DMS 273 (cell line): ENCODE results near the gene NME4.
A peak's percentile ranks its signal among the peaks of the same experiment; 100 is the strongest.
"Not testable (repeated sequence)": the region's sequence is repeated elsewhere in the genome, so short reads cannot be mapped to it uniquely, and the experiment has no call there.

ENCODE experiments used
- DNase-seq: peaks from one replicate; lab custom pipeline; 2025; ENCODE audit not compliant: unreplicated experiment; lab: John Stamatoyannopoulos, UW

NME4 gene

DNA sequence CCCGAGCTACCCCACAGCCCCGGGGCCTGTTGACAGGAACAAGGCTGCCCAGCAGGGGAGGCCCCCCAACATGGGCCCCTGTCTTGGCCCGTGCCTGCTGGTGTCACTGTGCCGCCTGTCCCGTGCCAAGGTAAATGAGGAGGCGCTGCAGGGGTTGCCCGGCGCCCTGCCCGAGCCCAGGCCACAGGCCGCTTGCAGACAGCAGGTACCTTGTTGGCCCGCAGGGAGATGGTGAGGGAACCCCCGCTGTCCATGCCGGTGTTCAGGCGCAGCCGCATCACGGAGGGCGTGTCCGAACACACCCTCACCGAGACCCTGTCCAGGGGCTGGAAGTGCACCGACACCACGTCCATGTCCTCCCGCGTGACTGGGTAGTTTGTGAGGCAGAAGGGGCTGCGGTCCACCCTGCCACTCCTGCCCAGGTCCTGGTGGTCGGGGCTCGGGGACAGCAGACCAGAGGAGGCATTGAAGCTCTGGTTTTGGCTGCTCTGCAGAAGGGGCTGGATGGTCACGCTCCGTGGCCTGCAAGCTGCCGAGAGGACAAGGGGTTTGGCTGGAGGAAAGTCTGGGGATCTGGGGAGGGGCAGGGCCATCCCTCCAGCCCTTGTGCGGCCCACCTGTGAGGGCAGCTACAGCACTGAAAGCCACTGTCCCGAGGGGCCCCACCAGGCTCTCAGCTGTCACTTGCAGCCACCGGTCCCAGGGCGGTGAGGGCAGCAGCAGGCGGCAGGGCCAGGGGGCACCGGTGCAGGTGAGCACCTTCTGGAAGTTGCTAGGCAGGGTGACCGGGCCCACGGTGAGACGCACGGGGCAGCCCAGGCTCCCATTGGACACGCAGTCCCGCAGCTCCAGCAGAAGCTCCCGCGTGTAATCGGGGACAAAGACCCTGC is 20.8 kb upstream of the NME4 start:
- no peak for DNase-seq

DNA sequence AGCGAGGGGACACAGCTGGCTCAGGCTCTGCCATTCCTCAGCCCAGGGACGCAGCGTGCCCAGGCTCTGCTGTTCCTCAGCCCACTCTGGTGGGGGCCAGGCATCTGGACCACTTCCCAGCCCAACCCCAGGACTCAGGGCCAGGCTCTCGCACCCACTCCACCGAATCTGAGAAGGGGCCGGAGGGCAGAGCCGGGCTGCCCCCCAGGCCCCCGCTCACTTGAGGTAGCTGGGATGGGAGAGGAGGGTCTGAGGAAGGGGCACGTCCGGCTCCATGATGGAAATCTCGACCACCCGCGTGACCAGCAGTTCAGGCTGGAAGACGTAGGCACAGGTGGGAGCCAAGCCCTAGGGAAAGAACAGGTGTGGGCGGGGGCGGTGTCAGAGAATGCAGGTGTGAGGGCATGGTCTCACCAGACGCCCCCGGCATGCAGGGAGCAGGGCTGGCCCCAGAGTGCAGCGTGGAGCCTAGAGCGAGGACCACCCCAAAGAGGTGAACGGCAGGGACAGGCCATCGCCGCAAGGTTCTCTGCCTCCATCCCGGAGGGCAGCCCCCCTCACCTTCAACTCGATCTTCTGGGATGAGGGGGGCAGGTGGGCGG is 20.1 kb upstream of the NME4 start:
- DNase-seq = no peak

DNA sequence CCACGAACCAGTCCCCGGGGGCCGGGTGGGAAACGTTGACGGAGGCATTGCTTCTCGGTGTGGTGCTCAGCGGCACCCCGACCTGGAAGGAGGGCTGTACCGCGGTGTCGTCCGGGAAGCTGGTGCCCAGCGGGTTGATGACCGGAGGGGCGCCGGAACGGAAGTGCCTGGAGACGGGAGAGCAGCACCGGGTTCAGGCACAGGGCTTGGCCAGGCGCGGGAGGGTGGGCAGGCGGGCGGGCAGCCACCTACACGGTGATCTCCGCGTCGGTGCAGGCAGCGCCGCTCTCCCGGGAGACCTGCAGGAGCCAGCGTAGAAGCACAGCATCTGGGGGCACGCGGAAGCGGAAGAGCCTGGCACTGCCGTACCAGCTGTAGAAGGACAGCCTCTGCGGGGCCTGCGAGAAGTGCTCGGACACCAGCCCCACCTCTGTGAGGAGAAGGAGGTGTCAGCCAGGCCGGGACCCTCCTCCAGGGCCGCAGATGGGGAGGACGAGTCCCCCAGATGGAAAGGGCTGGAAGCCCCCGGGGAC is 19.5 kb upstream of the NME4 start:
- no peak for DNase-seq

DNA sequence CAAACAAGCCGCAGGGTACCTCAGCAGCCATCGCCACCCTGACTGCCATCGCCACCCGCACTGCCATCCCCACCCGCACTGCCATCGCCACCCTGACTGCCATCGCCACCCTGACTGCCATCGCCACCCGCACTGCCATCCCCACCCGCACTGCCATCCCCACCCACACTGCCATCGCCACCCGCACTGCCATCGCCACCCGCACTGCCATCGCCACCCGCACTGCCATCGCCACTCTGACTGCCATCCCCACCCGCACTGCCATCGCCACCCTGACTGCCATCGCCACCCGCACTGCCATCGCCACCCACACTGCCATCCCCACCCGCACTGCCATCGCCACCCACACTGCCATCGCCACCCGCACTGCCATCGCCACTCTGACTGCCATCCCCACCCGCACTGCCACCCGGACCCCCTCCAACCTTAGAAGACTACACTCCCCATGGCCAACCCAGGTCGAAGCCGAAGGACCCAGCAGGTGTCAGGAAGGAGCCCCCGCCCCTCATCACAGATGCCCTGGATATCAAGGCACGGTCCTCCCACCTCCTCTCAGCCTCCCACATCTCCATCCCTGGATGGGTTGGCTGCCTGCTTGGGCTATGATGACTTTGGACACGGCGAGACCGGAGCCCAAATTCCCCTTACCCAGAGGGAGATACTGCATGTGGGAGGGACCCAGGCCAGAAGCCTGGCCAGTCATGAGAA is 18.7 kb upstream of the NME4 start:
- DNase-seq = not testable (repeated sequence)

DNA sequence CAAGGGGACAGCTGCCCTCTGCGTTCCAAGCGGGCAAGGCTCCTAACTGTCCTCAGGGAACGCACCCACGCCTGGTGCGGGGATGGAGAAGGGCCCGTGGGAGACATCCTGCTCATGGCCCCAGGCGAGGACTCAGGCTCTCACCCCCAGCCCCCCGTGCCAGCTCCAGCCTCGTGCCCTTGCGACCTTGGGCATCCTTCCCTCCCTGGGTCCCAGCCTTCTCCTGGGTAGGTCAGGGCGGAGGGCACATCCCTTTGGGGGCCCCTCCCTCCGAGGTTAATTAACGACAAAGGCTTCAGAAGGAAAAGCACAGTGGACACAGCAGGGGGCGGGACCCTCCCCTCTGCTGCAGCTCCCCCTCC is 18.2 kb upstream of the NME4 start:
- no peak for DNase-seq

DNA sequence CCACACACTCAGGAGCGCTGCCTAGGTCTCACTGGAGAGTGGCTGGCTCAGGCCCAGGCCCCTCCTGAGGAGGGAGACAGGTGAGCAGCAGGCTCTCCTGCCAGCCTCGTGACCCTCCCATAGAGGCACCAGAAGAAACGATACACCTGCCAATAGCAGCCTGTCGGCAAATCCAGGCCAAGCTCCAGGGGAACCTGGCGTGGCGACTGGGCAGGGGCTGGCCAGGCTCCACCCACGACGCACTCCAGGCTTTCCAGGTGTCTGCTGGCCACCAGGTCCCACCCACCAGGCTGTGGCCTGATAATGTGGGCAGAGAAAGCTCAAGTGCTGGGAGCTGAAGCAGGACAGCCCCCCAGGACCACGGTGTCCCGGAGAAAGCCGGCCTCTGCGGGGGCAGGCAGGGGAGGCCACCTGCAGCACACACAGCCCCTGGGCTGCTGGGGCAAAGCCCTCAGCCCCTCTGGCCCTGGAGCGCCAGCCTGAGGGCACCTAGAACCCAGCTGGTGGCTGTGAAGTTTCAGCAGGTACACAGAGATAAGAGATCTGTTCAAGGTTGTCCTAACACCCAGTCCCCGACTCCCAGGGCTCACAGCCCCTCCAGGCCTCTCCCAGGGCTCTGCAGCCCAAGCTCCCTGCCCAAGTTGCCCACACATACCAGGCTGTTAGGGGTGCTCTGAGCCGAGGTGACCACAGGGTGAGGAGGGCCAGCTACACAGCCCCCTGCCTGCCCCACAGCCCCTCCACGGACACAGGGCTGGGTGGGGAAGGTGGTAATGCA is 17.6 kb upstream of the NME4 start:
- no peak for DNase-seq

DNA sequence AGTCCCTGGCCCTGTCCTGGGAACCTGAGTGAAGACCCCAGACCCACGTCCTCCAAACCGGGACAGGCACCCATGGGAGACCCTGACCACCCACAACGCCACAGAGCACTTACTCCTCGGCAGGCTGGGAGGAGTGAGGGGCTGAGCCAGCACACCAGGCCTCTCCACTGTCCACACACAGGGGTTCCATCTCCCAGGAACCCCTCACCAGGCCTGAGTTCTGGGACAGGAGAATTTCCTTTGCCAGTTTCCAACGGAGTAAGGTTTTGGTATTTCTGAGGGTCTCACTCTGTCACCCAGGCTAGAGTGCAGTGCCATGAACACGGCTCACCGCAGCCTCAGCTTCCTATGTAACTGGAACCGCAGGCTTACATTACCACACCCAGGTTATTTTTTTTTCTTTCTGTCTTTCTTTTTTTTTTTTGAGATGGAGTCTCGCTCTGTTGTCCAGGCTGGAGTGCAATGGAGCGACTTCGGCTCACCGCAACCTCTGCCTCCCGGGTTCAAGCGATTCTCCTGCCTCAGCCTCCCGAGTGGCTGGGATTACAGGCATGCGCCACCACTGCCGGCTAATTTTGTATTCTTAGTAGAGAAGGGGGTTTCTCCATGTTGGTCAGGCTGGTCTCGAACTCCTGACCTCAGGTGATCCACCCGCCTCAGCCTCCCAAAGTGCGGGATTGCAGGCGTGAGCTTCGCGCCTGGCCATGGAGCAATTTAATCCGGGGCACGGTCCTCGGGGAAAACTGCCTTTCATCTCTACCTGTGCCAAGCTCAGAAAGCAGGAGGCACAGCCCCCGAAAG is 16.8 kb upstream of the NME4 start:
- no peak for DNase-seq

DNA sequence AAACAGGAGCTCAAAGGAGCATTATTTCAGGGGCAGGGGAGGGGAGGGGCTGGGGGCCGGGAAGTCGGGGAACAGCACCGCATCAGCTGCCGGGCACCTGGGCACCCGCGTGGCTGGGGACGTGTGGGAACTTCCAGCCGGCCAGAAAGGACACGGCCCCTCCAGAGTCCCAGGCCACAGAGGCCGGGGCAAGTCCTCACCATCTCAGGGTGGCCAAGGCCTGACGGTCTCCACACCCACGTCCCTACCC is 16.3 kb upstream of the NME4 start:
- no peak for DNase-seq

DNA sequence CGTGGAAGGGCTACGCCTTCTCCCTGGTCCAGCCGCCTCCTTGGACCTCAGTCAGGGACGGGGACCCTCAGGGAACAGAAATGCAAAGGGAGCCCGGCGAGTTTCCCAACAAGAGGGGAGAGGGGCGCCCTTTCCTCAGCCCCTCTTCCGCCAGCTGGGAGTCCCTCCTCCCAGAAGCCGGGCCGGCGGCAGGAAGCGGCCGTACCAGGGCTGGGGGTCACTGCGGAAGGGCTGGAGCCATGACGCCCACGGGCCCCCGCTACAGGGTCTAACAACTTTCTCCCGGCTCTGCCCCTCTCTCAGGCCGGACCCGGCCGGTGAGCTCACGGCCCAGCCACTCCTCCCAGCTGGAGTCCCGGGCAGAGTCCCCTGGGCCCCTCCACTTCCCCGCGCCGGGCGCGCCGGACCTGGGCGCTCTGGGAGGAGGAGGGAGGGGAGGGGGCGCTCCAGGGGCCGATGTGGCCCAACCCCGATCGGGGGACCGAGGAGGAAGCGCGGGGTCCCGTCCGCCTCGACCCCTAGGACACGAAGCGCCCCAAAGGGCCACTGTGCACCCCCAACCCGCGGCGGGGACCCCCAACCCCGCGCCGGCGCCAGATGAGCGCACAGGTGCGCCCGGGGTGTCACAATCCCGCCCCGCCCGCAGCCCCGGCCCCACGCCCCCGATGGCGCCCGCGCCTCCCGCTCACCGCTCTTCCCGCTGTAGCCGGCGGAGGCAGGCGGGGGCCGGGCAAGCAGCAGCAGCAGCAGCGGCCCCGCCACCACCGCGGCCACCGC is 15.8 kb upstream of the NME4 start:
- peak; percentile 77 for DNase-seq

DNA sequence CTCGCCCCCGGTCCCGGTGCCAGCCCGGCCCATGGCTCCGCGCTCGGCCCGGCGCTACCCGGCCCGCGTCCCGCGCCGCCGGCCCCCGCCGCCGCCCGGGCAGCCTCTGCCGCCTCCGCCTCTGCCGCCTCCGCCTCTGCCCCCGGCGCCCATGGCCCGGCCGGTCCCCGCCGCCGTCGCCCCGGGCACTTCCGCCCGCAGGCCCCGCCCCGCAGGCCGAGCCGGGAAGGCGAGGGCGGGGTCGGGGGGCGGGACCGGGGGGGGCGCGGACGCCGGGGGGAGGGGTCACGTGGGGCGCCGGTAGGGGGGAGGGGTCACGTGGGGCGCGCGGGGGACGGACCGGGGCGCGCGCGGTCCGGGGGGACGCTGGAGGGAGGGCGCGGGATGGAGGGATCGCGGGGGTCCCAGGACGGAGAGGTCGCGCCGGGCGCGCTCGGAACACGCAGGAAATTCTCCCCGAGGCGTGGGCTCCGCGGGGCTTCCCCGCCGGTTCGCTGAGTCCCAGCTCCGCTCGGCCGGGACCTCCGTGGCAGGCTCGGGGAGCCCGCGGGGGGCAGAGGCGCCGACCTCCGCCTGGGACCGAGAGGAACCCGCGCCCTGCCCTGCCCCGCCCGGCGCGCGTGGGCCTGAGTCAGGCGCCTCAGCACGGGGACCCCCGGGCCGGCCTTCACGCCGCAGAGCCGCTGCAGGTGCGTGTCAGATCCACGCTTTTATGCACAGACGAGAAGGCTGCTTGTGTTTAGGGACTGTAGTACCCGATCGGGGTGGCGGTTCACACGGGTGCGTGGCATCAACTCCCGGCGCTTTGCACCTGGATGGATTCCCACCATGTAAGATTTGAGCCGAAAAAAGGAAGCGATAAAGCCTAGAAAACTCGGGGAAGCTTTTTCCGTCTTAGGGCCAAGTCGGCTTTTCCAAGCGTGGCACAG is 14.9 kb upstream of the NME4 start, which contains the start of gene PGAP6:
Gene PGAP6, minus strand, starts transcription at position 190 of the 929 bp plus-strand sequence. Its CDS starts 157 bp downstream, at position 33.
- peak; percentile 80 for DNase-seq

DNA sequence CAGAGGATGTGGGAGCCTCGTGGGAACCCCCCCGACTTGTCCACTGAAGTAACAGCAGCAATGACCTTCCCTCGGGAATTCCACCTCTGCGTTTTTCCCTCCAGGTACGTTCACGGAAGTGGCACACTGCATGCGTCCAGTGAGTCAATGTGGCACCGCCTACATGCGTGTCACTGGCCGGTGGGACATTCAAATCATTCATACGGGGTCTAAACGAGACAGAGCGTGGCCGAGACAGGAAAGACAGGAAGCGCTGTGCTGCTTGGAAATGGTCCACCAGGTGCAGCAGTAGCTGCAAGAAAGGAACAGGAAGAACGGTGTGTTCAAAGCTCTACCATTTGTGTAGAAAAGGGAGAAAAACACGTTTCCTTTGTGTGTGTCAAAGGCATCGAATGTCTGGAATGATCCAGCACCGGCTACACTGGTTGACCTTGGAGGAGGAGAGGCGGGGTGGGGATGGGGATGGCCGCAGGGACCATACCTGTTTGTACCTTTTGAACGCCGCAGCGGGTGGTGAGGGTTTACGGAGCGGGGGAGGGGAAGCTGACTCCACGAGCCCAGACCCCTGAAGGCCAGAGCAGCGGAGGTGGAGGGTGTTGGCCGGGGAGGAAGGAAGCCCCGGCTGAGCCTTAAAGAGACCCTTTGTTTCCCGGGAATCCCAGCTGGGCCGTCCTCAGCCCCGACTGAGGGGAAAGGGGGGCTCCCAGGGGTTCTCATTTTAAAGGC is 13.5 kb upstream of the NME4 start:
- no peak for DNase-seq

DNA sequence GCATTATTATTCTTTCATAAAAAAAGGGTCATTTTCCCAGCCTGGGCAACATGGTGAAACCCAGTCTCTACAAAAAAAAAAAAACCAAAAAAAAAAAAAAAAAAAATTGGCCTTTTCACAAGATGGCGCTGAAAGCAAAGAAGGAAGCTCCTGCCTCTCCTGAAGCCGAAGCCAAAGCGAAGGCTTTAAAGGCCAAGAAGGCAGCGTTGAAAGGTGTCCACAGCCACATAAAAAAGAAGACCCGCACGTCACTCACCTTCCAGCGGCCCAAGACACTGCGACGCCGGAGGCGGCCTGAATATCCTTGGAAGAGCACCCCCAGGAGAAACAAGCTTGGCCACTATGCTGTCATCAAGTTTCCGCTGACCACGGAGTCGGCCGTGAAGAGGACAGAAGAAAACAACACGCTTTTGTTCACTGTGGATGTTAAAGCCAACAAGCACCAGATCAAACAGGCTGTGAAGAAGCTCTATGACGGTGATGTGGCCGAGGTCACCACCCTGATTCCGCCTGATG is 10.3 kb upstream of the NME4 start:
- DNase-seq = no peak

DNA sequence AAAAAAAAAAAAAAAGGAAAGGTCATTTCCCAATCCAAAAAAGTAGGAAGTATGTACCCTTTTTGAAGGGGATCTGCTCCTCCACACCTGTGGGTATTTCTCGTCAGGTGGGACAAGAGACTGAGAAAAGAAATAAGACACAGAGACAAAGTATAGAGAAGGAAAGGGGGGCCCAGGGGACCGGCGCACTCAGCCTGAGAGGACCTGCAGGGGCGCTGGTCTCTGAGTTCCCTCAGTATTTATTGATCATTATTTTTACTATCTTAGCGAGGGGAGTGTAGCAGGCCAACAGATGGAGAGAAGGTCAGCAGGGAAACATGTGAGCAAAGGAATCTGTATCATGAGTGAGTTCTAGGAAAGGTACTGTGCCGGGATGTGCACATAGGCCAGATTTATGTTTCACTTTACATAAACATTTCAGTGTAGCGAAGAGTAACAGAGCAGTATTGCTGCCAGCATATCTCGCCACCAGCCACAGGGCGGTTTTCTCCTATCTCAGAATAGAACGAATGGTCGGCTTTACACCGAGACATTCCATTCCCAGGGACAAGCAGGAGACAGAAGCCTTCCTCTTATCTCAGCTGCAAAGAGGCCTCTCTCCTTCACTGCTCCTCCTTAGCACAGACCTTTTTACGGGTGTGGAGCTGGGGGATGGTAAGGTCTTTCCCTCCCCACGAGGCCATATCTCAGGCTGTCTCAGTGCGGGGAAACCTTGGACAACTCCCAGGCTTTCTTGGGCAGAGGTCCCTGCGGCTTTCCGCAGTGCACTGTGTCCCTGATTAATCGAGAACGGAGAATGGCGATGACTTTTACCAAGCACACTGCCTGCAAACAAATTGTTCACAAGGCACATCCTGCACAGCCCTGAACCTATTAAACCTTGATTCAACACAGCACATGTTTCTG is 9.0 kb upstream of the NME4 start:
- not testable (repeated sequence) for DNase-seq

DNA sequence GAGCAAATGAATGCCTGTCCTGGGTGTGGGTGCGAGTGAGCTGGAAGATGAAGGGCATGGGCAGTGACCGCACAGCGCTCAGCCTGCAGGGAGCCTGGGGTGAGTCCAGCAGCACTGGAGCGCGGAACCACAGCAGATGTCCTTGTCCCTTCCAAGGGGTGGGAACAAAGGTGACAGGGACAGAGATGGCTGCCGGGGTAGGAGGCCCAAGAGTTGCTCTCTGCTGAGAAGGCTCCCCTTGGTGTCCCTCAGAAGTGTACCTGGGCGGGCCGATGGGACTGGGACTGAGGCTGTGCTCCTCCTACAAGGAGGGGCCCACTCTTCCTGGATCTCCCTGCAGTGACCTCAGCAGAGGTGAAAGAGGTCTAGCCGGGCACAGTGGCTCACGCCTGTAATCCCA is 7.6 kb upstream of the NME4 start:
- no peak for DNase-seq

DNA sequence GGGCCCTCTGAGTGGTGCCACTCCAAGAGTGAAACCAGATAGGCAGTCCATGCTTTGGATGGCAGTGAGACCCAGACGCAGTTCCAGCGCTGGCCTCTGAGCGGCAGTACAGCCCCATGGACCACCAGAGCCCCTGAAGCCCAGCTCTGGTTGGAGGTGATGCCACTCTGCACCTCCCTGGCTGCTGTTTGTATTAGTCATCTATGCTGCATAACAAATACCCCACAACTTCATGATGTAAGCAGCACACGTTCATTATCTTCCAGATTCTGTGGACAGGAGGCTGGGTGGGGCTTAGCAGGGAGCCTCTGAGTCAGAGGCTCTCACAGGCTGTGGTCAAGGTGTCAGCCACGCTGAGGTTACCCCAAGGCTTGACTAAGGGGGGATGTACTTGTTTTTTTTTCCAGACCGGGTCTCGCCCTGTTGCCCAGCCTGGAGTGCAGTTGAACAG is 5.1 kb upstream of the NME4 start:
- DNase-seq = peak; percentile 84

DNA sequence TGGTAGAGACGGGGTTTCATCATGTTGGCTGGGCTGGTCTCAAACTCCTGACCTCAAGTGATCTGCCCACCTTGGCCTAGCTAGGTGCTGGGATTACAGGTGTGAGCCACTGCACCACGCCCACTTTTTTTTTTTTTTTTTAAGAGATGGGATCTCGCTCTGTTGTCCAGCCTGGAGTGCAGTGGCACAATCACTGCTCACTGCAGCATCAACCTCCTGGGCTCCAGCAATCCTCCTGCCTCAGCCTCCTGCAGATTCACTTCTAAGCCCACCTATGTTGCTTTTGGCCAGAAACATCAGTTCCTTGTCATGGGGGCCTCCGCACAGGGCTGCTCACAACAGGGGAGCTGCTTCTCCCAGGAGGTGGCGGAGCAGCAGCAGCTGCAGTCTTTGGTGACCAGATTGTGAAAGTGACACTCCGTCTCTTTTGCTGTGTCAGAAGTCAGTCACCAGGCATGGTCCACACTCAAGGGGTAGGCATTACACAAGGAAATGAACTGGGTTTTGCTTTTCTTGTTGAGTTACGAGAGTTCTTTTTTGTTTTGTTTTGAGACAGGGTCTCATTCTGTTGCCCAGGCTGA is 4.5 kb upstream of the NME4 start:
- no peak for DNase-seq
